ACHN (cell line): ENCODE results near the gene NOTUM.
"Not testable (repeated sequence)": the region's sequence is repeated elsewhere in the genome, so short reads cannot be mapped to it uniquely, and the experiment has no call there.

Experiments used
- DNase-seq: peaks from one replicate; pipeline ENCODE4 v3.0.0-alpha.2; 2015
- in situ Hi-C: cut with HindIII; loops from 2 replicates; pipeline ENCODE4 v1.10.0; 2017; ENCODE audit warnings: low sequenced_read_pairs, low pct_ligation_motif_present, low pct_unique_long_range_greater_than_20kb

The NOTUM gene

DNA sequence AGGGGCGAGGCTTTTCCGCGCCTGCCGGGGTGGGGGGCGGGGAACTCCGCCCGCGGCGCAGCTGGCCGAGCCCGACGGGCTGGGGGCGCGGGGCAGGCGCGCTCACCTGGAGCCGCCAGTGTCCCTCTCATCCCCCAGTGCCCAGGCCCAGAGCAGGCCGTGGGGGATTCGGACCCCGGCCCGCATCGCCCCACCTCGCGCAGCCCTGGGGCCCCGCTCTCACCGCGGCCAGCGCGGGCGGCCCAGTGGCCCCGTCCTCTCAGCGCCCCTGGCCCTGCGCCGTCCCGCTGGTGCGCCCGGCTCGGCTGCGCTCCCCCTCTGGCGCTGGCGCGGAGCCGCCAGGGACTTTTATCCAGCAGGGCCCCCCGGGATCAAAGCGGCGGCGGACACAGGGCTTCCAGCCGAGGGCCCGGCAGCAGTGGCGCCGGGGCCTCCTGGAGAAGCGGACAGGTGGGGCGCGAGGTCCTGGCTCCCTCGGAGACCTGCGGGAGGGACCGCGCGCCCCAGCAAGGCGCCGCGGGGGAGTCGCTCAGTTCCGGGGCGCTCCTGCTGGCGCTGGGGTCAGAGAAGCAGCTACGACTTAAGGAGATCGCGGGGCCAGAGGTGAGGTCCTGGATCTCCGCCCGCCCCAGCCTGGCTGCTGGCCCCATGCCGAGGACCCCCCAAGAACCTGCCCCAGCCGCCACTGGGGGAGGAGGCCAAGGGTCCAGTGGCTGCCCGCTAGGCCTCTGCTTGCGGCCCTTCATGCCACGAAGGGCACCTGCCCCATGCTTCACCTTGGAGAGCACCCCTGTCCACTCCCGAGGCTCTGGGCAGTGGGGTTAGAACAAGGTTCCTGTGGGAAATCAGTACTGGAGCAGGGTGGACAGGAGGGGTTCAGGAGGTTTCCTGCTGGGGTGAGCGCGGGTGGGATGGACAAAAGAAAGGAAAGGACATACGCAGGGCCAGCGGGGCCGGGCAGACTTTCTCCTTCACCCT lies 823 bp upstream of the NOTUM start:
- in situ Hi-C loops, result no loop called here
- DNase-seq, result no peak

DNA sequence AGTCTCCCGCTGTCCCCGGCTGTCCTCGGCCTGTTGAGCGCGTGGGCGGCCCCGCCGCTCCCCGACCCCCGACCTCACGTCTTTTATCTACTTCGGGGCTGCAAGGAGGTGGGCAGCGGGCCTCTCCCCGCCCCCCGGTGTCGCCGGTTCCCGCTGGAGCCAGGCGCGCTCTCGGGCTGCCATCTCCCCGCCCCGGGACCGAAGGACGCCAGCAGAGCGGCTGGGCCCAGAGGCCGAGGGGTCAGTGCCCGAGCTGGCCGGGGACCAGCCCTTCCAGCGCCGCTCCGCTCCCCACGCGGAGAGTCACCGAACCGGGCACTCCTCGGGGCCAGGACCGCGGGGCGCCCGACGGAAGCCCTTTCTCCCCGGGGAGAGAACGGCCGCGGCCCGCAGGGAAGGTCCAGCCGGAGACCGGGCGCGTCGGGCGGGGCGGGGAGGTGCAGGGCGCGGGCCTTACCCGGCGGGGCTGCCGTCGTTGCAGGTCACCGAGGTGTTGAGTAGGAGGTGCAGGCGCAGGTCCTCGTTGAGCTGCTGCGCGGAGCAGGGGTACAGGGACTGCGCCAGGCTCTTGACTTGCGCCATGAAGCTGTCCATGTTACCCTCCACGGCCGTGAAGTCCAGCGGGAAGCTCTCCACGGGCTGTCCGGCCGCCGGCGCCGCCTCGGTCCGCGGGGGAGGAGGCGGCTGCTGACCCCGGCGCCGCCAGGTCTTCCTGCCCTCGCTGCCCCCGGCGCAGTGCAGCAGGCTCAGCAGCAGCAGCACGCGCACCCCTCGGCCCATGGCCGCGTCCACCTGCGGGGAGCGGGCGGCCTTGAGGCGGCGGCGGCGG lies 643 bp downstream of the NOTUM start:
- DNase-seq, result no peak
- in situ Hi-C loops, result no loop called here

DNA sequence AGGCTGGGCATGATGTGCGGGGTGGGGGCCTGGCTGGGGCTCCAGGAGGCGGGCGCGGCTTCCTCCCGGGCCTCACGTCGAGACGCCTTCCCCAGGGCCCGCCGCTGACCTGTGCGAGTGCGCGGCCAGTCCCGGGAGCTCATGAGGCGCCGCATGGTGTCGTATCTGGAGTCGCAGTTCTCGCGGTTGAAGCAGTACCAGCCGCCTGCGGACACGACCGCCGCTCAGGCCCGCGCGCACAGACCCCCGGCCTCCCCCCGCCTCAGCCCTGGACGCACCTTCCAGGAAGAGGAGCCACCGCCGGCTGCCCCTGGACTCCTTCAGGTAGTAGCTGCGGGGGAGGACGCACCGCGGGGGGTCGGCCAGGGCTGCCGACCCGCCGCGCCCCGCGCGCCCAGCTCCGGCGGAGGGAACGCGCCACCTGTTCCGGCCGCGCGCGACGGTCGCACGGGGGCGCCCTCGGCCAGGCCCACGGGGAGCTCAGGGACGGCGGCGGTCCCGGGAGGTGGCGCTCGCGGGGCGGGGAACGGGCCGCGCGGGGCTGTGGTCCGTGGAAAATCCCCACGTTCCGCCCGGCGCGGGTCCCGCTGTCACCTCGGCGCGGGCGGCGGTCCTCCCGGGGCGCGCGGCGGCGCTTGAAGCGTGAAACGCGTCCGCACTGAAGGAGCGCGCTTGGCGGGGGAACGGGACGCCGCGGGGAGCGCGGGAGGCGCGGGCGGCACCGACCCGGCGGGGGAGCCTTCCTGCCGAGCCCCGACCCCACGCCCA lies 1.4 kb downstream of the NOTUM start:
- peak; percentile 64 for DNase-seq
- in situ Hi-C loops, result no loop called here

DNA sequence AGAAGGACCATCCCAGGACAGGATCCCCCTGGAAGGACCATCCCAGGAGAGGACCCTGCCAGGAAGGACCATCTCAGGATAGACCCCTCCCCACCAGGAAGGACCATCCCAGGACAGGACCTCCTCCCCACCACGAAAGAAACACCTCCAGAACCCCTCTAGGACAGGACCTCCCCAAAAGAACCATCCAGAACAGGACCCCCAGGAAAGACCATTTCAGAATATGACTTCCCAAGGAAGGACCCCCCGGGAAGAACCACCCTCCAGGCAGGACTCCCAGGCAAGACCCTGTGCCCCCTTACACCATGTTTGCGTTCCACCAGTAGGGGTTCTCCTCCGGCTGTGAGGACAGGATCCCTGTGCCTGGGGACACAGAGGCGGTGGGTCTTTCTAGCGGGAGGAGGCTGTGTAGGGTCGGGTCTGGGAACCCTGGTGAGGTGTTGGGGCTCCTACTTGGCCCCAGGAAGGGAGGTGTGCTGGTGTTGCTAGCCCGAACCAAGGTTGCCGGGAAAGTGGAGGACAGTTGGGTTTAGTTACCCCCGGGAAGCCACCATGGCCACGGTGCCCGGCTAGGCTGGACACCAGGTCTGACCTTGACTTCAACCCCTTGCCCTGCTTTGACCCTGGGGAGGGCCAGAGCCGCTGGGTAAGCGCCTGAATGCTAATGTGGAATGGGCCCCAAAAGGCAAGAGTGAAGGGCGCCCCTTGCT lies 2.2 kb downstream of the NOTUM start:
- in situ Hi-C loops, result no loop called here
- DNase-seq, result no peak

DNA sequence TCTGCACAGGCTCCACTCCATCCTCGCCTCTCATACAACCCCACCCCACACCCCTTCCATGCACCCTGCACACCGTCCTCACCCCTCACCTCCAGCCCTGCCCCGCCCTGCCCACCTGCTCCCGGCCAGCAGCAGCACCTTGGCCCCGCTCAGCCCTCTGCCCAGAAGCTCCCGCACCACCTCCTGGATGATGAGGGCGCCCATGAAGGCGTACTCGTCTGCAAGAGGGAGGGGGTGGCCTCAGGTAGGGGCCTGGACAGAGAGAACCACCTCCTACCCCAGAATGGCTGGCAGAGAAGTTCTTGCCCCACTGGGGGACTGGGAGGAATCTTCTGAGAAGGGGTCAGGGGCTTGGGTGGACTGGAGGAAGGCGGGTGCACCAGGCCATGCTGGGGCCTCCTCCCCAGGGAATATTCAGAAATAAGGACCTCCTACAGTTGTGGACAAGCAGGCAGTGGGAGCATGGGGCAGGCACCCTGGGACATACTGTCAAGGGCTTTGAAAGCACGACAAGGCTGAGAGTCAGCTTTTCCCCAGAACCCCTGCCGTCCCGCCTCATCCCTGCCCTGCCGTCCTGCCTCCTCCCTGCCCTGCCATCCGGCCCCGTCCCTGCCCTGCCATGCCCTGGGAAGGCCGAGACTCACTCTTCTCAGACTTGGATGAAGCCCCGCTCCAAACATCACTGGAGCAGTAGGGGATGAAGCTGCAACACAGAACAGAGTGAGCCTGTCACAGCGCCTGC lies 3.1 kb downstream of the NOTUM start:
- in situ Hi-C loops, result no loop called here
- no peak for DNase-seq

DNA sequence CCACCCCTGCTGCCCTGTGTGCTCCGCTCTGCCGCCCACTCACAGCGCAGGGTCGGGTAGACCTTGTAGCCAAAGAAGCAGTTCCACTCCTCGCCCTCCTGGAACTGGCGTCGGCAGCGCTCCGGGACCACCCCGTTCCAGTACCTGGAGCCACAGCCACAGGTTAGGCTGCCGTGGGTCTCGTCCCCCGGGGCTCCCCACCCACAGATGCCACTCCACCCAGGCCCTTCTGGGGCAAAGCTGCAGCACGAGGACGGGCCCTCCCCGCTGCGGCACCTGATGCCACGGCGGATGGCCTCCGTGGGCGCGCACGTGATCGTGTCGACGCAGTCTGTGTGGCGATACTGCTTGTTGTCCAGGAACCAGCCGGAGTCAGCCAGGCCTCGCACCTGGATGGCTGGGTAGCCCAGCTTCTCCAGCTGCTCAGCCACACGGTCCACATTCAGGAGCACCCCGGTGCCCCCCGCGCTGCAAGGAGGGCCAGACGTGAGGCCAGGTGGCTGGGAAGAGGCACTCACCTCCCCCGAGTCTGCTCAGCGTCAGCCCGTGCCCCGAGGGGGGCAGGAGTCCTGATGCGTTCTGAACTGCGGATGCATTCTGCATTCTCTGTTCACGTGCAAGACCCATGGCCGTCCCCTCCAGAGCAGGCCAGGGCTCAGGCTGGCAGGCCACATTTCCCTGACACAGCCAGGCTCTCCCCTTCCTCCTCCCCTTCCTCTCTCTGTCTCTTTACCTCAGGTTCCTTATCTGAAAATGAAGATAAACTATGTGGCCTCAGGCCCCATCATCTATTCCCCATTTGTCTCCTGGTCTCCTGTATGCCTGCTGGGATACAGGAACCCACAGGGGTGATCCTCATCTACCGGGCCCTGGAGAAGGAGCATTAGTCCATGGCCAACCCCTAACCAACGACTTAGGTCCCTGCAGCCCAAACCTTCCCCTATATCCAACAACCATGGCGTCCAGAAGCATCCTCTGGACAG lies 4.1 kb downstream of the NOTUM start:
- in situ Hi-C loops, result no loop called here
- no peak for DNase-seq

DNA sequence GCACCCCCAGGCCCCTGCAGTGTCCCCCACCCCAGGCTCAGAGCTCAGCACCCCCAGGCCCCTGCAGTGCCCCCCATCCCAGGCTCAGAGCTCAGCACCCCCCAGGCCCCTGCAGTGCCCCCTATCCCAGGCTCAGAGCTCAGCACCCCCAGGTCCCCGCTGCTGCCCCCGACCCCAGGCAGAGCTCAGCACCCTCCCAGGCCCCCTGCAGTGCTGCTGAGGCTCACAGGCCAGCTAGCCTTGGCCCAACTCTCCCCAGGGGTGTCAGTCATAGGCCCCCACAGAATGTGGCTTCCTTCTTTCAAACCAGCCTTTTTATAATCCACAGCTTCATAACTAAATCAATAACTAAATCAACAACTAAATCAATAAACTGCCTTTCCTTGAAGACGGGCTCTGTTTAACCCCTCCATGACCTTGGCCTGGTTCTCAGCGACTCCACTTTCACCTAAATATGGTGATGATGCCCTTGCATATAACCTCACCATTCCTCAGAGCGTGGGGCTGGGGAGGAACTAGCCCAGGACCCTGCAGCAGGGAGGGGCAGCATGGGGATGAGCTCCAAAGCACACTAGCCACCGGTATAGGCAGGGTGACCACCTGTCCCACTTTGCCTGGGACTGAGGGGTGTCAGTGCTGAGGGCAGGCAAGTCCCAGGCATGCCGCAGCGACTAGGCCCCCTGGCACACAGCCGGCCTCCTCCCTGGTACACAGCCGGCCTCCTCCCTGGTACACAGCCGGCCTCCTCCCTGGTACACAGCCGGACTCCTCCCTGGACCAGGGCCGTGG lies 5.0 kb downstream of the NOTUM start:
- in situ Hi-C loops, result no loop called here
- DNase-seq, result no peak

DNA sequence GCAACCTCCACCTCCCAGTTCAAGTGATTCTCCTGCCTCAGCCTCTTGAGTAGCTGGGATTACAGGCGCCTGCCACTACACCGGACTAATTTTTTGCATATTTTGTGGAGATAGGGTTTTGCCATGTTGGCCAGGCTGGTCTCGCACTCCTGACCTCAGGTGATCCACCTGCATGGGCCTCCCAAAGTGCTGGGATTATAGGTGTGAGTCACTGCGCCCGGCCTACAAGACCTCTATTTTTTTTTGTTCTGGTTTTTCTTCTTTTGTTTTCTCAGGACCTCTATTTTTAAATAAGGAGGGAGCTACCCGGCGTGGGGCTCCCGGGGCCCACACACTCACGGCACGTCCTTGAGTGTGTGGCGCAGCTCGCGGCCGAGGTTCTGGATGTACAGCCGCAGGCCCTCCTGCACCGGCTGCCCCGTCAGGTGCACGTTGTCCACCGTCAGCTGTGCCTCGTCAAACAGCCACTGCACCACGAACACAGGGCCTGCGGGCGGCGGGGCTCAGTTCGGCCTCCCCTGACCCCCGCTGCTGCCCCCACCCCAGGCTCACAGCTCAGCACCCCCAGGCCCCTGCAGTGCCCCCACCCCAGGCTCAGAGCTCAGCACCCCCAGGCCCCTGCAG lies 5.8 kb downstream of the NOTUM start:
- no peak for DNase-seq
- in situ Hi-C loops, result no loop called here

DNA sequence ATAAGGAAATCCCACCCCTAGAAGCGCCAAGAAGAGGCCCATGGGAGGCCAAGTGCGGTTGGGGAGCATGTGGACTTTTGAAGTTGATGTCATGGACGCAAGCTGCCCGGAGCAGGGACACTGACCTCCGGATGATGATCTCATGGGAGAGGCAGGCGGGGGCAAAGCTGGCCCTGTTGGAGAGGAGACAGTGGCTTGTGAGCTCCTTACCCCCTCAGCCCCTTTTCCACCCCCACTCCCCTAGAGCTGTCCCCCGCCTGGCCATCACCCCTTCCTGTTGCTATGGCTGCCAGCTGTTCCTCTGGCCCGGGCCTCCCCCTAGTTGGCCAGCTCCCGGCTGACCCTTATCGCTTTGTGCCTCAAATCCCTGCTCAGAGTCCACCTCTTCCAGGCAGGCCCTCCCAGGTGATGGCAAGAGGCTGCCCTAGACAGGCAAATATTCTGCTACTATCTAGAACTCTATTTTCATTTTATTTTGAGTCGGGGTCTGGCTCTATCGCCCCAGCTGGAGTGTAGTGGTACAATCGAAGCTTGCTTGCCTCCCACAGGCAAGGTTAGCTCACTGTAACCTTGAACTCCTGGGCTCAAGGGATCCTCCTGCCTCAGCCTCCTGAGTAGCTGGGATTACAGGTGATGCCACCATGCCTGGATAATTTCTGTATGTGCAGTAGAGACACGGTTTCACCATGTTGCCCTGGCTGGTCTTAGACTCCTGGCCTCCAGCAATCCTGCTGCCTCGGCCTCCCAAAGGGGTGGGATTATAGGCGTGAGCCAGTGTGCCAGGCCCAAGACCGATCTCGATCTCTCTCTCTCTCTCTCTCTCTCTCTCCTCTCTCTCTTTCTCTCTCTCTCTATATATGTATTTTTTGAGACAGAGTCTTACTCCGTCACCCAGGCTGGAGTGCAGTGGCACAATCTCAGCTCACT lies 6.6 kb downstream of the NOTUM start:
- in situ Hi-C loops, result no loop called here
- no peak for DNase-seq

DNA sequence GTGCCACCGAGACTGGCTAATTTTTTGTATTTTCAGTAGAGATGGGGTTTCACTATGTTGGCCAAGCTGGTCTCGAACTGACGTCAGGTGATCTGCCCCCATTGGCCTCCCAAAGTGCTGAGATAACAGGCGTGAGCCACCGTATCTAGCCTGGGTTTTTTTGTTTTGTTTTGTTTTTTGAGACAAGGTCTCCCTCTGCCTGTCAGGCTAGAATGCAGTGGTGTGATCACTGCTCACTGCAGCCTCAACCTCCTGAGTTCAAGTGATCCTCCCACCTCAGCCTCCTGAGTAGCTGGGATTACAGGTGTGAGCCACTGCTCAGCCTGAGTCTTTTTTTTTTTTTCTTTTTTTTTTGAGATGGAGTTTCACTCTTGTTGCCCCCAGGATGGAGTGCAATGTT lies 7.5 kb downstream of the NOTUM start:
- DNase-seq, in situ Hi-C loops: not testable (repeated sequence)

DNA sequence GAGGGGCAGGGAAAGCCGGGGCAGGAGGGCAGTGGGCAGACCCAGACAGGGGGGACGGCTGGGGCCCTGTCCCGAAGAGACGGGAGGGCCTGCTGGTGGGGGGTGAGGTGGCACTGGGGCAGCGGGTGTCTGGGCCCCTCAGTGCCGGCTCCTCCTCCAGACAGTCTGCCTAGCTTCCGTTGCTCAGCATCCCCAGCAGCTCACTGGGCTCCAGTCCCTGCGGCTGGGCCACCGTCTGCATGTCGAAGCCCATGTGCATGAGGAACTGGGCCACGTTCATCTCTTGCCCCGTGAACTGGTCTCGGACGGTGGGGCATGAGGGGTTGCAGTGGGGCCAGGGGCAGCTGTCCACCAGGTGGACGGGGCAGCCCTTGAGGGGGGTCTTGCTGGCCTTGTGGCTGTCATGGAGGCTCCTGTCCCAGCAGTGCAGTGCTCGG lies 8.2 kb downstream of the NOTUM start:
- DNase-seq, result no peak
- in situ Hi-C loops, result no loop called here

DNA sequence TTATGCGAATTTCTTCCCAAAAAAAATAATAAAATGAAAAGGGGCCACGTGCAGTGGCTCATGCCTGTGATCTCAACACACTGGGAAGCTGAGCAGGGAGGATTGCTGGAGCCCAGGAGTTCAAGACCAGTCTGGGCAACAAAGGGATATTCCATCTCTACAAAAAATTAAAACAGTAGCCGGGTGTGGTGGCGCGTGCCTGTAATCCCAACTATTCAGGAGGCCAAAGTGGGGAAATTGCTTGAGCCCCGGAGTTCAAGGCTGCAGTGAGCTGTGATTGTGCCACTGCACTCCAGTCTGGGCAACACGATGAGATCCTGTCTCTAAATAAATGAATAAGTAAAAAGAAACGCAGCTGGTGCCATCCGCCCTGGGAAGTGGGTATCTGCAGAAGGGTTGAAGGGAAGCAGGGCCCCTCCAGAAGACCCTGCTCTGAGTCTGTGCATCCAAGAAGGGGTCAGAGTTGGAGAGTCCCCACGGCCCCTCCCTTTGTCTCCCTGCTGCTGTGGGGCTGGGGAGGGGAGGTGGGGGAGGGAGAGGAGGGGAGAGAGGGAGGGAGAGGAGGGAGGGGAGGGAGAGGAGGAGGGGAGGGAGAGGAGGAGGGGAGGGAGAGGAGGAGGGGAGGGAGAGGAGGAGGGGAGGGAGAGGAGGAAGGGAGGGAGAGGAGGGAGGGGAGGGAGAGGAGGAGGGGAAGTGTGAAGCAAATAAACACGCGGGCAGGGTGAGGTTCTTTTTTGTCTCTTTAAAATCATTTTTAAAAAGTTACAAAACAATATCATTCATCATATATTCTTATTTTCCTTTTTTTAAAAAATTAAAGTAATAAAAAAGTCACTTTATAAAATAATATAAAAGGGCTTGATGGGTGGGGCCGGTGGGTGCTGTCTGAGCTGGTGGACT lies 9.0 kb downstream of the NOTUM start:
- DNase-seq, result no peak
- in situ Hi-C loops, result no loop called here

DNA sequence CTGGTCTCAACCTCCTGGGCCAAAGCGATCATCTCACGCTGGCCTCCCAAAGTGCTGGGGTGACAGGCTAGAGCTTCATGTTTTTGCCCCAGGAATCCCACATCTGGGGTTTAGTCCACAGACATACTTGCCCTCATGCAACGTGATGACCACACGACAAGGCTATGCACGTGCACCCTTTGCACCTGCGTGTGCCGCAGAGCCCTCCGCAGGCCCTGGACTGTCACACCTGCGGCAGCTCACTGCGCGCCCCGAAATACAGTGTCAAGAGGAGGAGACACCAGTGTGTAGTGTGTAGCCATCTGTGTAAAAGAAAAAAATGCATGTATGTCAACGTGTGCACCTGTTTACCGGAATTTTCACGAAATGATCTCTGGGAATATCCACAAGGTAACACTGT lies 10.5 kb downstream of the NOTUM start:
- in situ Hi-C loops, result no loop called here
- no peak for DNase-seq
